ENCODE results near the gene EXOSC7. TPM values are rescaled to one million over a fixed set of nuclear protein-coding genes. Genes with fewer than 3 reads are reported as not detected.
"Not testable (repeated sequence)": the region's sequence is repeated elsewhere in the genome, so short reads cannot be mapped to it uniquely, and the experiment has no call there.

EXOSC7 gene
- polyA plus RNA-seq, 10 donors = 35.6 to 49.9 (median 41.3) TPM

DNA sequence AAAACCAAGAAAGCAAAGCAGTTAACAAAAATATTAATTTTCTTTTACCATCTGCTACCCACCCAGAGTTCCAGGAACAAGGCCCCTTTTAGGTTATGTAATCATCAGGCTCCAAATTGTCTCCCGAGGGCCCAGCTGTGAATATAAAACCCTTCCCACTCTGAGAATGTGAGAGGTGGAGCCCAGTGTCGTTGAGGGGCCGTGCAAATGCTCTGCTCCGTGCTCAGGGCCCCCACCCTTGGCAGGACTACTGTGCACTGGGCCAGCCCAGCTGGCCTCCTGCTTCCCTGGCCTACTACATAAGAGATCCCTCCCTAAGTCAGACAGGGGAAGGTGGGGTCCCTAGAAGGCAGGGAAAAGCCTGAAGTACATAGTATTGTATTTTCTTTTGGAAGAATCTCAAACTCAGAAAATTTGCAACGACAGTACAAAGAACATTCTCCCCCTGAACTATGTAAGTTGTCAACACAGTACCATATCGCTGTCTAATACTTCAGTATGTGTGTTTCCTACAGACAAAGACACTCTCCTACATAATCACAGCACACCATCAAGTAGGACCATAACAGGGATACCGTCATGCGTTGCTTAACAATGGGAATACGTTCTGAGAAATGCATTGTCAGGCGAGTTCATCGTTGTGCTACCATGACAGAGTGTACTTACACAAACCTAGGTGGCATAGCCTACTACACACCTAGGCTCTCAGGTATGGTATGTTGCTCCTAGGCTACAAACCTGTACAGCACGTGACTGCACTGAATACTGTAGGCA lies 45.7 kb downstream of the EXOSC7 start:
- DNase-seq = peak; percentile 73 to 96 (median 91)

DNA sequence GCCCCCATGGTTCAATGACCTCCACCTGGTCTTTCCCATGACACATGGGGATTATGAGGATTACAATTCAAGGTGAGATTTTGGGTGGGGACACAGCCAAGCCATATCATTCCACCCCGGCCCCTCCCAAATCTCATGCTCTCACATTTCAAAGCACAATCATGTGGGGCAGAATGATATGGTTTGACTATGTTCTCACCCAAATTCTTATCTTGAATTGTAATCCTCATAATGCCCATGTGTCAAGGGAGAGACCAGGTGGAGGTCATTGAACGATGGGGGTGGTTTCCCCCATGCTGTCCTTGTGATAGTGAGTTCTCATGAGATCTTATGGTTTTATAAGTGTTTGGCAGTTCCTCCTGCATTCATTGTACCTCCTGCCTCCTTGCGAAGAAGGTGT lies 47.6 kb downstream of the EXOSC7 start:
- no peak for DNase-seq

DNA sequence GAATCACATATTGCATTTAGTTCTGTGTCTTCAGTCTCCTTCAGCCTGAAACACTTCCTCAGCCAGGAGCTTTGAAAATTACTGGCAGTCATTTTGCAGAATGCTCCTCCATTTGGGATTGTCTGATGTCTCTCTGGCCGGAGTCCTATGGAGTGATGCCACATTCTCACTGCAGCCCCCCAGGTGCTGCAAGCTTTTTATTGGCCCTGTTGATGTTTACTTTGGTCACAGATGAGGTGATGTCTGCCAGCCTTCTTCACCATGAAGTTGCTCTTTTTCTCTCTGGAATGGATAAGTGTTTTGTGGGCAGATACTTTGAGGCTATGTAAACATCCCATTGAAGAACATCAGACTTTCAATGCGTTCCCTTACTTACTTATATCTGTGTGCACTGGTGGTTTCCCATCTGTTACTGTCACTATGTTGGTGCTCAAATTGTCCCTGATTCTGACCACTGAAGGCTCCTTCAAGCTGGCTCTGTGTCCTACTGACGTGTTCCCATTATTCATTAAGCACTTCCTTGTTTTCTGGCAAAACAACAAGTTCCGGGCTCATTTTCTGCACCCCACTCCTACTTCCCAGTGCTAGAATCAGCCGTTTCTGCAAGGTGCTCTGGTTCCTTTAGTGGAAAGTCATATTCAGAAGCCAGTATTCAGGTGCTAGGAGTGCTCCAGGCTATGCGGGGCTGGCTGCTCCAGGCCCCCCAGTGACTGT lies 48.7 kb downstream of the EXOSC7 start:
- peak in 1 of 3 donors; percentile 67 for DNase-seq

DNA sequence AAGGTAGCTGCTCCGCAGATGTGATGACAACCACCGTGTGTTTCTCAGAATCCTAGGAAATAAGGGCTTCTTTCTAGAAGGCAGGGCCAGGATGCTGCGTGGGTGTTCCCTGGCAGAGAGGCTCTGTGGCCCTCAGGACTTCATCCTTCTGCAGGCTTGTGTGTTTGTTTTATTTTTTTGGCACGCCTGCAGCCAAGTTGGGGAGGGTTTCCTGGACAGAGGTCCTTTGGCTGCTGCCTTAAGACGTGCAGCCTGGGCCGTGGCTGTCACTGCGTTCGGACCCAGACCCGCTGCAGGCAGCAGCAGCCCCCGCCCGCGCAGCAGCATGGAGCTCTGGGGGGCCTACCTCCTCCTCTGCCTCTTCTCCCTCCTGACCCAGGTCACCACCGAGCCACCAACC lies 50.0 kb downstream of the EXOSC7 start, which contains the start of gene CLEC3B:
TSS of gene CLEC3B (plus strand) at position 266 of the 400 bp plus-strand sequence. CDS start at position 326, 60 bp downstream.
- DNase-seq = peak in 2 of 3 donors; percentile 85 to 92

DNA sequence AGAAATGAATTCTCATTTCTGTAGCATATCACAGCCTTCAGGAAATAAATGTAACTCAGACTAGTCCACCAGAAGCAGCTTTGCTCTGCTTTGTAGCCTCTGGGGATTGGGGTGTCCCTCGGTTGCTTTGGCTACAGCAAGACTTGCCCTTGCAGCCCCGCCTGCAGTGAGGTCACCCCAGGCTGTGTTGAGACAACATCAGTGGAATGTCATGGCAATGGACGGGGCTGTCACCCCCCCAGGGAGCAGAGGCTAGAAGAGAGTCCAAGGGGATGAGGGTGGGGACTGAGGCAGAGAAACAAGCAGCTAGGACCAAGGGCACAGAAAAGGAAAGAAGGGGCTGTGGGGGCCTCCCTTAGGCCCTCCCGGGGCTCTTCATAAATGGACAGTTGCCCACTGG lies 50.9 kb downstream of the EXOSC7 start:
- DNase-seq = peak in 2 of 3 donors; percentile 84 to 90

DNA sequence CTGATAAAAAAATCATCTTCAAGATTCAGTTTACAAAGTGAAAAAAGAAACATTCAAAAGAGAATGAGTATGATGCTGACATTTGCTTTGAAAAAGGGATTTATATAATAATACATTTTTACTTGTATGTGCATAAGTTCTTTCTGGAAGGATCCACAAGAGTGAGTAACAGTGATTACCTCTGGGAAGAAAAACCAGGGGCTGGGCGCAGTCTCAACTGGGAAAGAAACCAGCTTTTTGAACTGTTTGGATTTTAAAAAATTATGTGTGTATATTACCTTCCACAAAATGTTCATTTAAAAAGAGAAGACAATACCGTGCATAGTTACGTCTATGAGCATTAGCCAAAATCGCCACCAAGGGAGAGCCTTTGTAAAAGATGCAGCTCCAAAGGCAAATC lies 51.4 kb downstream of the EXOSC7 start:
- DNase-seq = peak in 1 of 3 donors; percentile 68

DNA sequence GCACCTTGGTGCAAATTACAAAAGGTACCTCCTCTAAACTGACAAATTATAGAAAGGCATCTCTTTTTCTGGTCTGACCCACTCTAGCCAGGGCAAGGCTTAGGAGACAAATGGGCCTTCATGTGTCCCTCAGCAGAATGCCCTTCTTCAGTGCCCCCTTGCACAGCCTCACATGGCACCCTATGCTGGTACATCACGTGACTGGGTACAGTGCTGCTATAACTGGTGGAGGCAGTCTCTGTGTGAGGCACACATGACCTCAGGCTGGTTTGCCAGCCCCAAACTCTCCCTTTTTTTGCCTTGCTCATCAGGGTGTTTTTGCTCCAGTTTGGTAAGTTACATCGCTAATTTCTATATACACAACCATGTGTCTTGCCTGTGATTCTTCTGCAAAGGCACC lies 53.2 kb downstream of the EXOSC7 start:
- DNase-seq = peak in 1 of 3 donors; percentile 24

DNA sequence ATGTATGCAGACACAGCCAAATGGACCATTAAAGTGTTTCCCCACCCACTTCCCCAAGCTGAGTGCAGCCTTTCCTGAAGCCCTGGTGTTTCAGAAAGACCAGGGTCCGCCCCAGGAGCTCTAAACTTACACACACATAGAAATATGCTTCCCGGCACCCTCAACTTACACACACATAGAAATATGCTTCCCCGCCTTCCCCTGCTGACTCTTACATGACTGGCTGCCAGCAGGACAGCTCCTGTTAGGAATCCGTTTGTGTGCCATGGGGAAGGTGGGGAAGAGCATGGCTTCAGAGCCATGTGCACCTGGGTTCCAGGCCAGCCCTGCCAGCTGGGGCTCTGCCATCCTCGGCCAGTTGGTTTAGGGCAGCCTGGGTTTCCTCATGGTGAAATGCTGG lies 53.6 kb downstream of the EXOSC7 start:
- DNase-seq = peak in 1 of 3 donors; percentile 53

DNA sequence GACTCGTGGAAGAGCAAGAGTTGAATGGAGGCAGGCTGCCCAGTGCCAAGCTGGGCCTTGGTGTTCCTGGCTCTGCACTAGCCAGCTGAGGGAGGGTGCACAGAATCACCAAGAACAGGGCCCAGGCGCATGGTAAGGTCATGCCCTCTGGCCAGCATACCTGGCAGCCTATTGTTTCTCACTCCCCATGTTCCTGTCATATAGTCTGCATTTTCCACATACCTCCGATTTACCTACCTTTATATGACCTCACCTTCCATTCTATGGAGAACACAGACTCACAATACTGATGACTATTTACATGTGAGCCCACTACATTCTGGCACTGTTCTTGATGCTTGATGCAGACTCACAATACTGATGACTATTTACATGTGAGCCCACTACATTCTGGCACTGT lies 55.5 kb downstream of the EXOSC7 start:
- no peak for DNase-seq

DNA sequence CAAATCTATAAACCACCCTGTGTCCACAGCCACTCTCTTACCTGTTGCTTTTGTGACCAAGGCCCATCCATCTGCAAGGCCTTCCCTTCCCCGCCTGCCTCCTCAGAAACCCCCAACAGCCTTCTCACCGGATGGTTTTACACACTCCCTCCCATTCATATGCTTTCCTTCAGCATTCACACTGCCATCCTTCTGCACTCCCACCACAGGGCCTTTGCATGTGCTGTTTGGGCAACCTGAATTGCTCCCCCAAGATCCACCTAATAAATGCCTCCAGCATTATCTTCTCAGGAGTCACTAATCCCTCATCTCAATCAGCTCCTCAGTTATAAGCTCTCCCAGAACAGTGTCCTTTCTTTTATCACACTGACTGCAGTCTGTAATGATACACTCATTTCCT lies 56.1 kb downstream of the EXOSC7 start:
- no peak for DNase-seq

DNA sequence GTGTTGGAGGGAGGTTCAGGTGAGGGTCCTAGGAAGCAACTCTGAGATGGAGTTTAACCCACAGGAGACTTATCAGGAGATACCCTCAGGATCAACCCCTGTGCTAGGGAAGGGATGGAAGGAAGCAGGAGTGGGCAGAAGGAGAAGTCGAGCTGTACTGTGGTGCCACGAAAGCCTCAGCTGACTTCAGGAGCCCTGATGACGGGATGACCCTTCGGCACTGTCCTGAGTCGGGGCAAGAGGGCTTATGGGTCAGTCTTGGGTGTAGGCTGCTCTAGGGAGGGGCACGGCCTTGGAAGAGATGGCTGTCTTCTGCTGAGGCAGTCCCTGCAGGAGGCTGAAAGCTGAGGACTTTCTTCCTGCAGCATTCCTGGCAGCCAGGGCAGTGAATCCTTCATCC lies 57.7 kb downstream of the EXOSC7 start:
- no peak for DNase-seq

DNA sequence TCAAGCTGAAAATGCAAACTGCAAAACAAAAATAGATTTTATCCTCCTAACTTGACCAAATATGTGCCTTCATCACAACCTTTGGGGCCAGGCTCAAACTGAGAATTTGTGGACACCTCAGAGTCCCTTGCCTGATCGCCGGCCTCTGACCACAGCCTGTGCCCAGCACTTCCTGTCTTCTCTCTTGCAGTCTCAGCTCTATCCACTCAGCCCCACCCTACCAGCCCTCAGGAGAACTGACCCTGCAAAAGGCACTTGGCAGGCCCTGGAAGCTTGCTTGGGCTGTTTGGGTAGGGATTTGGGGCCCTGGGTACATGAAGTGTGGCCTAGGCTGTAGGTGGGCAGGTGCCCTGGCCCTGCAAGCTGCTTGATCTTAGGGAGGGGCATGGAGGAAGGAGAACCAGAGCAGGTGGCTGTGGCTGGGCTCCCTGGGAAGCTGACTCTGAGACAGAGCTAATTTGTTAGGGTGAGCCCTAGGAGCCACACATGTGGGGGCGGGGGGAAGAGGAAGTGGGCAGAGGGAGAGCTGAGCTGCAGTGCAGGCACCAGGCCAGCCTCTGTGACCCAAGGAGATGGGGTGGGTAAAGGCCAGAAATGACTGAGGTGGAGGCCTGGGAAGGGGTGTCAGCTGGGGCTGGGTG lies 58.7 kb downstream of the EXOSC7 start:
- DNase-seq = peak in 1 of 3 donors; percentile 57

DNA sequence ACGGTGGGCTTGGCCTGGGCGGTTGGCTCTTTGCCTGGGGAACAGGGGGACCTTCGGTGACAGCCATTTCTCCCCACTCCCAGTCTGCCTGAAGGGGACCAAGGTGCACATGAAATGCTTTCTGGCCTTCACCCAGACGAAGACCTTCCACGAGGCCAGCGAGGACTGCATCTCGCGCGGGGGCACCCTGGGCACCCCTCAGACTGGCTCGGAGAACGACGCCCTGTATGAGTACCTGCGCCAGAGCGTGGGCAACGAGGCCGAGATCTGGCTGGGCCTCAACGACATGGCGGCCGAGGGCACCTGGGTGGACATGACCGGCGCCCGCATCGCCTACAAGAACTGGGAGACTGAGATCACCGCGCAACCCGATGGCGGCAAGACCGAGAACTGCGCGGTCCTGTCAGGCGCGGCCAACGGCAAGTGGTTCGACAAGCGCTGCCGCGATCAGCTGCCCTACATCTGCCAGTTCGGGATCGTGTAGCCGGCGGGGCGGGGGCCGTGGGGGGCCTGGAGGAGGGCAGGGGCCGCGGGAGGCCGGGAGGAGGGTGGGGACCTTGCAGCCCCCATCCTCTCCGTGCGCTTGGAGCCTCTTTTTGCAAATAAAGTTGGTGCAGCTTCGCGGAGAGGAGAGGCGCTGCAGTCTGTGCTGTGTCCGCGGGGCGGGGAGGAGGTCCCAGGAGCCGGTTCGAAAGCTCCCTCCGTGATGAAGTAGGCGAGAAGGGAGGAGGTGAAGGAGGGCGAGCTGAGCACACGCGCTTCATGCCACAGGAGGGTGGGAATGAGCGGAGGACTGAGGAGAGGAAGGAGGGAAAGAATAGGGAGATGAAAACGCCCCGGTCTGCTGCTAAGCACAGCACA lies 59.6 kb downstream of the EXOSC7 start:
- peak in 1 of 3 donors; percentile 77 for DNase-seq

DNA sequence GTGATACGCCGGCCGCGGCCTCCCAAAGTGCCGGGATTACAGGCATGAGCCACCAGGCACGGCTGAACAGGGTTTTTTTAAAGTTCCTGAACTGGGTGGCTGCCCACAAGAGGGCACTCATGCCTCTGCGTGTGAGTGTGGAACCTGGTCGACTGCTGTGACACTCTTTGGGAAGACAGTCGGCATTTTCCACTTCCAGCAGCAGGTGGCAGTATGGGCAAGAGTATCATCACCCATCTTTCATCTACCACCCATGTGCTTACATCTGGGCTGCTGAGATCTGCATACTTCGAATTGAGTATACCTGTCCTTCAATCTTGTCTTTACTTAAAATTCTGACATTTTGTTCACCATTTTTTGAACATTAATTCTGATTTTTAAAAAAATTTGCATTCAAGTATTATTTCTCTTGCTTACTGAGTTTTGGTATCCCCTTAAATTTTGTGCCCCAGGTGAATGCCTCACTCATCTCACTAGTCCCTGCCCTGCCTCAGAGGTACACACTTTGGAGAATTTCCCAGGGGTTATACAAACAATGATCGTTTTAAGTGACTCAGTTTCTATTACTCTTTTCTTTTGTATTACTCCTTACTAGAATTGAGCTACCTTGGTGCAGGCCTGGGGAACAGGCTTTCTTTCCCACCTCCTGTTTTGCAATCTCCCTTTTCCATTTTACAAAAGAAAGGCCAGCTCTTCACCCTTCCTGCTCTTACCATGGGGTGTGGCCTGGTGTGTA lies 61.8 kb downstream of the EXOSC7 start:
- DNase-seq = peak; percentile 89 to 92 (median 91)

DNA sequence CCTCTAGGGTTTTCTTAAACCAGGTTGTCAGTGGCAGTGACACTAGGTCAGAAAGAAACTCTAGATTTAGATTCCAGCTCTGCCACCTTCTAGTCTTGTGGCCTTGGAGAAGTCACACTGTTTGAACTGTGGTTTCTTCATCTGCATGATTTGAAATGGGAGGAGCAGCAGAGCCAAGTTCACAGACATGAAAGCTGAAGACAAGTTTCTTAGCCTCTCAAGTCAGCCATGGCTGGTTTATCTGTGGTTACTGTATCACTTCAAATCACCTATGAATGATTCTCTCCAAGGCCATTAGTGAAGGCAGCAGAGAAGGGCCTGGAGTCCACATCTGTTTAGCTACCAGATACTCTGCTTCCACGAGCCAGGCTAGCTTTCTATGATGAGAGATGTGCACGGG lies 65.6 kb downstream of the EXOSC7 start:
- no peak for DNase-seq

DNA sequence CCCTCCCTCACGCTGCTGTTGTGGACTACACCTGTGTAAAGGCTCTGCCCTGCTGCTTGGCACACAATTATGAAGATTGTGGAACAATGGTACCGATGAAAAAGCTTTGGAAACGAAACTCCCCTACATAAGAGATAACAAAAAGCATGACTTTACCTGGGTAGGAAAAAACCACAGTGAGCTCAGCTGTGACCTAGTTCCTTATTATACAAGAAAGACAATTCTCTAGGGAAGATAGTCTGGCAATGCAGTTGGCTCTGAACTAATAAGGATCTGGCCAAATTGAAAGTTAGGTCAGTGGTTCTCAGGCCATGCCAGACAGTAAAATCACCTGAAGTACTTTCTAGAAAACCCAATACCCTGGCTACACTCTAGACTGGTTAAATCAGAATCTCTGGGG lies 66.1 kb downstream of the EXOSC7 start:
- no peak for DNase-seq

DNA sequence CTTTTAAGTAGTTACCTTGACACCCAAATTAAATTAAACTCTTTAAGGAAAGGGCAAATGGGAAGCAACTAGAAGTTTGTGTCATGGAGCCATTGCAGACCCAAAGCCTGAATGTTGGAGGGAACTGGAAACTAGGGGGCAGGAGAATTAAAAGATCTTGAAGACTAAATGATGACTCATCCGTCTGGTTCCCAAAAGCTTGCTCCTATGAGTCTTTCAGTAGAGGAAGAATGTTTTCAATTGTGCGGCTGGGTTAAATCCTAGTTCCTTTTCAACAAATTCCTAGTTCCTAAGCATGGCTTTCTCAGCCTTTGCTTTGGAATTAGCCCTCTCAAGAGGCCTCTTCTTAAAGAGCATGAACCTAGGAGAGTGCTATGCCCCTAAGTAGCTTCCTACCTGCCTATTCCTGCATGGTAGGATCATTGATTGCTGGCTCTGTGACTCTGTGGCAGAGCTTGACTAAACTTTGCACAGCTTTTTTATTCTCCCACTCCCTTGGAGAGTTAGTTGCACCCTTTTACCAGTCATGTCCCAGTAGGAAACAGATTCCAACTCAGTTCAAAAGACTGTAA lies 67.8 kb downstream of the EXOSC7 start:
- DNase-seq = peak in 2 of 3 donors; percentile 34 to 80

DNA sequence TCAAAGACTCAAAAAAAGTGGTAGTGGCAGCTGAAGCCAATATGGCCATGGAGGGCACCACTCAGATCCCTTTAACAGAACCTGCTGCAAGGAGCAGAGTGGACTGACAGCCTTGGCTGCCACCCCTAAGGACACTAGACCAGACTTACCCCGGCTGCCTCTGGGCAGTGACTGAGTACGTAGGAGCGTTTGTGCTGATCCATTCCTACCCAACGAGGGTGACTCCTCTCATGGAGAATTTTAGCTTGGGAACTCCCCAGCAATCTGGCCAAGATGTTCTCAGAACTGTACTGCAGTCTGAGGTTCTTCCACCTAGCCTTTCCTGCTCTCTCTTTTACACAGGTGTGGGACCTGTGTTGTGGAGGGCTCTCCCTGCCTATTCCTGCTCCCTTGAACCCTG lies 72.2 kb downstream of the EXOSC7 start:
- DNase-seq = no peak

DNA sequence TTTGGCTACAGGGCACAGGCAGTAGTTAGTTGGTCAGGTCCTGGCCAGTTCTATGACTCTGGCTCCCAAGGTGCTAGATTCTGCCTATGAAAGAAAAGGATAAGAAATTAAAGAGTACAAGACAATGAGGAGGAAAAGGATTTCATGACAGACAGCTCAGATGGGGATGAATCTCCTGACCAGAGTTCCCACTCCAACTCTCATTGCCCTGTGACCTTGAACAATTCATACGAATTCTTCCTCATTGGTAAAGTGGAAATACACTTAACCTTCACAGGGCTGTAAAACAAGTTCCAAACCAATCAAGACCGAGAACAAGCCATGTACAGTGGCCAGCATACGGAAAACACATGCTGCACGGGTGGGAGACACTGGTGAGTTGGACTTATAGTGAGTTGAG lies 73.8 kb downstream of the EXOSC7 start:
- DNase-seq = no peak

DNA sequence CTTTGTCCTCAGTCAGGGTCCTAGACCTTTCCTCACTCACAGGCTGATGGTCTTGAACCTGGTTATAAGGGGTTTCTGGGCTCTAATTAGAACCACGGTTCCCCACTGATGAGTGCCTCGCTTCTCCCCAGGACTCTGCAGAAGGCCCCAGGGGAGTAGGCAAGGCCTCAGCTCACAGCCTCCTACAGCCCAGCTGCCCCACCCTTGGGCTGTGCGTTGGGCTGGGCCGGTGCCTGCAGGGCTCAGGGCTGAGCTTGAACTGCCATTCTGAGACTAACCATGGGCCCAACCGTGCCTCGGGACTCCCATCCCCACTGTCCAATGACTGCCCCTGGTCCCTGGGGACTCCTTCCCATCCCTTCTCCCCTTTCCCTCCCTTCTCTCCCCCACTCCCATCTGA lies 75.6 kb downstream of the EXOSC7 start:
- no peak for DNase-seq

DNA sequence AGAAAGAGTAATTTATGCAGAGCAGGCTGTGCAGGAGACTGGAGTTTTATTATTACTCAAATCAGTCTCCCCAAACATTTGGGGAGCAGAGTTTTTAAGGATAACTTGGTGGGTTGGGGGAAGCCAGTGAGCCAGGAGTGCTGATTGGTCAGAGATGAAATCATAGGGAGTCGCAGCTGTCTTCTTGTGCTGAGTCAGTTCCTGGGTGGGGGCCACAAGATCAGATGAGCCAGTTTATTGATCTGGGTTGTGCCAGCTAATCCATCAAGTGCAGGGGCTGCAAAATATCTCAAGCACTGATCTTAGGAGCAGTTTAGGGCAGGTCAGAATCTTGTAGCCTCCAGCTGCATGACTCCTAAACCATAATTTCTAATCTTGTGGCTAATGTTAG lies 77.8 kb downstream of the EXOSC7 start:
- DNase-seq = not testable (repeated sequence)
